ENCODE data around the gene PKHD1. TPM values are rescaled to one million over a fixed set of nuclear protein-coding genes. Genes with fewer than 3 reads are reported as not detected.

Gene PKHD1
- total RNA-seq, 1 experiment from 2014 or later: not detected

DNA sequence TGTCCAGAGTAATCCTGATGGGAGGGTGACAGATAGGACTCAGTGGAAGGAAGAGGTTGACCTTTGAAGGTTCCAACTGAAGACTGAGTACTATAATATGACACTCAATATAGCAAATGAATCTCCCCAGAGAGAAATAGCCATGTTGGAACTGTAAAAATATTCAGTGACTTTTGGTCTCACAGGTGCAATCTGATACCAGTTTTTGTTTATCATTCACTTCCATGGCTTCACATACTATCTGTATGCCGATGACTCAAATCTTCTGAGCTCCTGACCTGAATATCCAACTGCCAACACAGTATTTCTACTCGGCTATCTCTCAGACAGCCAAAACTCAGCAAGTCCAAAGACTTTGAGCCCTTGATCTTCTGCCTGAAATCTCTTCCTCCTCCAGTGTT is 21.8 kb upstream of the PKHD1 start:
- DNase-seq (ENCODE audit: extremely low read depth, low read depth): no peak

GRCh38 chr6:52108128-52108527 is 20.7 kb upstream of the PKHD1 start:
- DNase-seq (ENCODE audit: extremely low read depth, low read depth): no peak

GRCh38 chr6:52106994-52107393 is 19.6 kb upstream of the PKHD1 start:
- DNase-seq (ENCODE audit: extremely low read depth, low read depth): no peak

- no peak for DNase-seq (ENCODE audit: extremely low read depth, low read depth)
Observed at GRCh38 chr6:52104979-52105378, 17.6 kb upstream of the PKHD1 start.

DNA sequence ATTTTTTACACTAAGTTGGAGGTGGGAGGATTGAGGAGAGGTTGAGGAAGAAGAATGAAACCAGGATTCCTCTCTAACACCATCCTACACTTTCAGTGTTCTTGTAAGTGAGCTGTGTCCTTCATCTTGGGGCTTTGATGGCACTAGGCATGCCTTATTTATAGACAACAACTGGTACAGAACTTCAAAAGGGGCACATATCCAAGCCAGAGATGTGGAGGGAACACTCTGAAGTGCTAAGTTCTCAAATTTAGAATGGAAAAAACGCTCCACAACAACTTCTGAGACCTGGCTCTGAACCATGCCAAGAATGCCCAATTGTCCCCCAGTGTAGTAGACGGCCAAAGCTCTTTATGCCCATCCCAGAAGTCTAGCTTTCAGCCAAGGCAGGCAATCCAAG is 16.2 kb upstream of the PKHD1 start:
- no peak for DNase-seq (ENCODE audit: extremely low read depth, low read depth)

DNA sequence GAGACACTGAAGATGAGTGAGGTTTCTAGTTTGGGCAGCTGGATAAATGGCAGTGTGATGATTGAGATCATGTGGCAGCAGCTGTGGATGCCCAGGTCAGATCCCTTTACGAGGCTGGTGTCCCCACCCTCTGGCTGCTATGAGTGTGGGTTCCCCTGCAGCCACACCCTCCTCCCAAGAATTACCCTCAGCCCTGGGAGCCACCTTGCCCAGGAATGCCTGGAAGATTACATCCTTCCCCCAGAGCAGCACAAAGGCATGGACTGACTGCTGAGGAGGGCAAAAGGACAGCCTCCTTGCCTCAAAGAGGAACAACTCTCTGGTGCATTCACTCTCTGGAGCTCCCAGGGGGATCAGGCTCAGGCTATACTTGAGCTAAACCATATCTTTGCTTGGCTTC is 15.0 kb upstream of the PKHD1 start:
- DNase-seq (ENCODE audit: extremely low read depth, low read depth): no peak

- no peak for DNase-seq (ENCODE audit: extremely low read depth, low read depth)
Observed at GRCh38 chr6:52098721-52099120, 11.3 kb upstream of the PKHD1 start.

- DNase-seq (ENCODE audit: extremely low read depth, low read depth): no peak
Observed at GRCh38 chr6:52089758-52090348, 2.4 kb upstream of the PKHD1 start.

GRCh38 chr6:52086741-52087140 is 672 bp downstream of the PKHD1 start:
- no peak for DNase-seq (ENCODE audit: extremely low read depth, low read depth)

DNA sequence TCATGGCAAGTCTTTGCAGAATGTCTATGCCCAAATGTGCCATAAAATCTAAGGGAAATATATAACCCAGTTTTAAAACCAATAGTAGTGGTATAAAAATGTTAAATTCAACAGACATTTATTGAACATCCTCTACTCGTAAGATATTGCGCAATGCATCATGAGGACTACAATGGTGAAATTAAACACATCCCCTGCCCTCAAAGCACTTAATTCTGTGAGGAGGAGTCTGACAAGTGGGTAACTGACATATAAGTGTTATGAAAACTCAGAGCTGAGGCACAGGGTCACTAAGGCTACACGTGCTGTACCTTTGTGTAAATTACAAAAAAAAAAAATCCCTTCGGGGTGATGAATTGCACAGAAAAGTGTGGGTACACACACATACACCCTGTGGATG is 6.2 kb downstream of the PKHD1 start:
- DNase-seq (ENCODE audit: extremely low read depth, low read depth): no peak

DNA sequence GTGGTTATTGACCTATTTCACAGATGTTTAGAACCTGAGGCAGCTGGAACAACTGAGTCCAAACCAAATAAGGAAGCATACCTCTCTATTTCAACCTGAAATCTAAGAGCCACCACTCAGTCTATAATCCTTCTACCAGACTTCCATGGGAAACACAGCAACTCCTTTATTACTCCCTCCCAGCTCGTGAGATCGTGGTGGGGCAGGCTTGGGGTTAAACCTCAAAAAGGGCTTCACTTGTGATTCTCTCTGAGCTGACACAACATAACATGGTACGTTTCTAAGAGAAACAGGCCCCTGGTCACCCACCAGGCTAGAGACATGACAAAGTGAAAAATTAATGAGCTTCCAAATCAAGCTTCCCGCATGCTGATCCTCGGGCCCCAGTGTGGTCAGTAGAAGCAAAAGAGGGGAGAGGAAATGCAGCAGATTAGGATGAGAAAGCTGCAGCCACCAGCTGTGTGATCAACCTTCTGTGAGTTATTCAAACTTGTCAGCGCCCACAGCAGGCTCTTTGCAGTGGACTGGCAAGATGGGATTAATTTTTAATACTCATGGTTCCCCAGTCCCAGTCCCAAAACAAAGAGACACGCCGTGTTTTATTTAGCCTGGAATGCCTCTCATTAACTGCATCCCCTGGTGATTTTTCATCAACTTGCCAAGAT is 9.3 kb downstream of the PKHD1 start:
- DNase-seq (ENCODE audit: extremely low read depth, low read depth): no peak

DNA sequence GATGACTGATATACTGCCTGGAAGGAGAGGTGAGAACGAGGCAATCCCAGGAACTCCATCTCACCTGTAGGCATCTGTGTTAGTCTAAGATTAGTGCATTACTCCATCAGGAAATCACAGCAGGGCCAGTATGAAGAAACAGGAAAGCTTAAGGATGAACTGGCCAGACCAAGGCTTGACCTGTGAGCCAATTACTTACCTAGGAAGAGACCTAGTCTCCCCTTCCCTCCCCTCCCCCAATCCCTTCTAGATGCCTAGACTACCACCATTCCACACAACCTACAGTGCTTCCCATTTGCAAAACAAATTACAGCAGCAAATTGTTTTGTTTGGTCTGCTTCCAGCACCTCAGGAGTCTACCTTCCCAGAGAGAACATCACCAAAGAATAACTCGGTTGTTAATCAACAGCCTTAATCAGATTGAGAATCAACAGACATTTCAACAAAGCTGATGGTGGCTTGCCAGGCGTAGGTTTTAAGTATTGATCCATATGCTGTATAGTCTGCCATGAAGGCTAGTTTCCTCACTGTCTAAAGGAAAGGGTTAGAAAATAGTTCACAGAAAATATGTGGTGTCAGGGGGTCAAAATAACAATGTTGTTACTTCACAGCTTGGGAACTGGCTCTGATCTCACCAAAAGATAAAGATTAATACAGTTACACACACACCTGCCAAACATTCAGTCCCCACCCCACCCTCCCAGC is 10.1 kb downstream of the PKHD1 start:
- DNase-seq (ENCODE audit: extremely low read depth, low read depth): no peak

- no peak for DNase-seq (ENCODE audit: extremely low read depth, low read depth)
Observed at GRCh38 chr6:52076791-52077179, 10.6 kb downstream of the PKHD1 start.

DNA sequence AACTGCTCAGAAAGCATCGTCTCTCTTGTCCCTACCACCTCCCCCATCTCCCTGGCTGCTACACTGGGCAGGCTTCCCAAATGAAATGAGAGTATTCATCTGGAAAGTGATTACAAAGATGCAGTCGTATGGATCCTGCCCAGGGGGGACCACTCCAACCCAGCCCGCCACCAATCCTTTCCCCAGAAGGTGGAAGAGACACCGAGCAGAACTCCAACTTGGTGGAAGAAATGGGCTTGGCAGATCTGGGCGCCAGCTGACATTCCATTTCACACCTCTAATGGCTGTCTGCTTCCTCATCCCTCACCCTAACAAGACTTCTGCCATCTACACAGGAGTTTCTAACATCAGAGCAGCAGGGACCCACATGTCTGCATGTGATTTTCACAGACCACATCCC is 12.7 kb downstream of the PKHD1 start:
- no peak for DNase-seq (ENCODE audit: extremely low read depth, low read depth)

- DNase-seq (ENCODE audit: extremely low read depth, low read depth): no peak
Observed at GRCh38 chr6:52074155-52074554, 13.3 kb downstream of the PKHD1 start.

- DNase-seq (ENCODE audit: extremely low read depth, low read depth): no peak
Observed at GRCh38 chr6:52065621-52066020, 21.8 kb downstream of the PKHD1 start.

GRCh38 chr6:52063584-52064344 is 23.6 kb downstream of the PKHD1 start:
- no peak for DNase-seq (ENCODE audit: extremely low read depth, low read depth)

DNA sequence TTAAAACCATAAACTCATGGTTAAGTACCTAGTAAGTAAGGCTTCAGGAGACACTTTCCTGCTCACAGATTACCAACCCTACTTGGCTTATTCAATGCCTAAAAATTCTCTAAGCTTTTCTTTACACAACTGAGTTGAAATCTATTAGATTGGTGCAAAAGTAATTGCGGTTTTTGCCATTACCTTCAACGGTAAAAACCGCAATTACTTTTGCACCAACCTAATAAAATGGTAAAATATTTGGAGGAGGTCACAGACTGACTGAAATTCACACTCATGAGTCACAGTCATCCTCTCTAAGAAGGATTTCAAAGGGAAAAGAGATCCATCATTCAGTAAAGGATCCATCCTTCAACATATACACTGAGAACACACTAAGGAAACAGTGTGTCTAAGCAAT is 25.9 kb downstream of the PKHD1 start:
- DNase-seq (ENCODE audit: extremely low read depth, low read depth): no peak

GRCh38 chr6:52059821-52060220 is 27.6 kb downstream of the PKHD1 start:
- DNase-seq (ENCODE audit: extremely low read depth, low read depth): no peak

GRCh38 chr6:52055451-52055850 is 32.0 kb downstream of the PKHD1 start:
- no peak for DNase-seq (ENCODE audit: extremely low read depth, low read depth)

DNA sequence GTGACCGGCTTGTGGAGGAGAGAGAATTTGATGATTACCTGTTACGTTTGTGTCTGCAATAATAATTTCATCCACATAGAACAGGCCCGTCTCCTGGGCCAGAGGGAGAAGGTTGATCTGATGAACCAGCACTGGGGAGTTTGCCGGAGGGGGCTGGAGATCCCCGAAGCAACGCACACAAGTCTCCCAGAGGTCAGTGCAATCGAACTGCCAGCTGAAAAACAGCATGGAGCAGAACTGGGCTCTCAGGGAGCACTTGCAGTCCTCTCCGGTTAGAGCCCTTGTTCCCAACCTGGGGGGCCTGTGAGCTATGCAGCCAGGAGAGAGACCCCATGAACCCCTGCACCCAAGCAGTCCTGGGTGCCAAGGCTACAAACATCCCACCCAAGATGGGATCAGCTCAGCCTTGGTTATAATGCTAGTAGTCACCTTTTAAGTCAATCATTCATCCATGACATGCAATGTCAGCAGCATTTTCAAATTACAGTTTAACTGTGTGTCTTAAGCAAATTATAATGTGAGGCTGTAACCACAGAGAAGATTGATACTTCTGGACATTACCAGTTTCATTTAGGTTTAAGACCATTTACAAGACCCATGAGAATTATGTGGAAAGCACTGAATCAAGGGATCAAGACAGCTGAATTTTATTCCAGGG is 34.2 kb downstream of the PKHD1 start:
- no peak for DNase-seq (ENCODE audit: extremely low read depth, low read depth)
